UCSD-AML1 (cell line): ENCODE results near the gene PPP3CA.
A peak's percentile ranks its signal among the peaks of the same experiment; 100 is the strongest.
"Not testable (repeated sequence)": the region's sequence is repeated elsewhere in the genome, so short reads cannot be mapped to it uniquely, and the experiment has no call there.

ENCODE experiments used
- DNase-seq: peaks from one replicate; lab custom pipeline; 2025; ENCODE audit not compliant: unreplicated experiment; lab: John Stamatoyannopoulos, UW

Gene PPP3CA

GRCh38 chr4:101020956-101021355 is 326.4 kb downstream of the PPP3CA start:
- DNase-seq = peak; percentile 11

DNA sequence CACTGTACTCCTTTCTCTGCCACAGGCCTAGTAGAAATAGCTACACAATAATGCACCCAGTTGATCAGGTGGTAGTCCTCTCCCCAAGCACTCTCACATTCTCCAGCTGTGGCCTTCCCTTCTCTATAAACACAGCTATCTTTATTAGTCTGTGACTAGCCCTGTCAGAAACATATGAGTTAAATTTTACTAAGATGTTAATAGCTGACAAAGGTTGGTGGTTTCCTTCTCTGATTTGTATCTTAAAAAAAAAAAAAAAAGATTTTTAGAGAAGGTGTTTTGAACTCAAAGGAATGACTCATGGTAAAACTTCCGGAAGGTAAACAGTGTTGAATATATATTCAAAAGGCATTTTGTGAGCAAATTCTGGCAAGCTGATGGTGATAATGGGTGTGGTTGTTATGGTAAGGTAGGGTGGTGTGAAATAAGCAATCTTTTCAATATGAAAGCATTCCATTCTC is 327.4 kb downstream of the PPP3CA start:
- no peak for DNase-seq

DNA sequence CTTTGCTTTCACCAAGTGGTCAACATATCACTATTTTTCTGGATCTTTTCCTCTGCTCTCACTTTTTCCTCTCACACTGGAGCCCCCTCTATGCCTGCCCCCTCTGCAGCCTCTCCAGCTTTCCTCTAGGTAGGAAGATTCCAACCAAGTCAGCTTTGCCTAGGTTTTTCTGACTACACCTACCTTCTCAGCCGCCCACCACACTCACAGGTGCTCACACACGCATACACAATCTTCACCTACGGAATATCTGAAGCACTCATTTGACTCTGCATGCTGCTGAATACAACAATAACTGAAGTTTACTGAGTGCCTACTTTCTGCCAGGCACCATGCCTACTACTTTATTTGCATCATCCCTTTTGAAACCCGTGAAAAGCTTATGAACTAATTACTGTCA is 328.0 kb downstream of the PPP3CA start:
- no peak for DNase-seq

GRCh38 chr4:101018836-101019235 is 328.5 kb downstream of the PPP3CA start:
- peak; percentile 12 for DNase-seq

GRCh38 chr4:101014417-101014816 is 332.9 kb downstream of the PPP3CA start:
- no peak for DNase-seq

DNA sequence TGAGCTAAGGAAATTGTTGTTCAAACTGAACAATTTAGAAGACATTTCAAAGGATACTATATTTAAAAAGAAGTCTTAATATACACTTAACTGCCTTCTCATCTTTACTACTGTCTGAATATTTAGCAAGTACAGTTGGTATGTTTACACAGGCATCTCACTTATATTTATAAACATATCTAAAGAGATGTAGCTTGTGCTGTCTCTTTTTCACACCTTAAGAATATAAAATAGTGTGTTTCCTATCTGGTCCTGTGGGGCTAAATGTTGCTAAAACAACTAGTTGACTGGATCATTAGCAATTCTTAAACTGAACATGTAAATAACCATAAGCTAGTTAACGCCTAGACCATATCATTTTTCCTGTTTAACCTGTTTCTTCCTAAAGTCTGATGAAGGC is 336.3 kb downstream of the PPP3CA start:
- DNase-seq = no peak

DNA sequence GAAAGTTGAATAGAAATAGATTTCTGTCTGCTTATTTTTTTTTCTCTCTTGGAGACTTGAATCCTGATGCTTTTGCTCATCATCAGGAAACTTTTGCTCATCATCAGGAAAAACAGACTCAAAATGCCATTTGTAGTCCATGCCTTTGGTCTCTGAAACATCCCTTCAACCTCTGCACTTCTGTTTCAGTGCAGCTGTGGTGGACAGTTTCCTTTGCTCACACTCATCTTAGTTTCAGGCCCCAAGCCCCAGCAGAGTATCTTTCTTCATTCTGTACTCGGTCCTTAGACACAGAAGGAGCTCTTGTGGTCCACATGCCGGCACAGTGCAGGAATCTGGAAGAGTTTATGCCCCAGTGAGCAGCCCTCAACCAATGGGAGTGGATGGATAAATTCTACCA is 337.9 kb downstream of the PPP3CA start:
- no peak for DNase-seq

DNA sequence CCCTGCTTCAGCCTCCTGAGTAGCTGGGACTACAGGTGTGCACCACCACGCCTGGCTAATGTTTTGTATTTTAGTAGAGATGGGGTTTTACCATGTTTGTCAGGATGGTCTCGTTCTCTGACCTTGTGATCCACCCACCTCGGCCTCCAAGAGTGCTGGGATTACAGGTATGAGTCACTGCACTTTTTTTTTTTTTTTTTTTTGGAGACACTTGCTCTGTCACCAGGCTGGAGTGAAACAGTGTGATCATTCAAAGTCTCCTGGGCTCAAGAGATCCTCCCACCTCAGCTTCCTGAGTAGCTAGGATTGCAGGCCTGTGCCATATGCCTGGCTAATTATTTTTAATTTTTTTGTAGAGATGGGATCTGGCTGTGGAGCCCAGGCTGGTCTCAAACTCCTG is 338.8 kb downstream of the PPP3CA start:
- DNase-seq = no peak

DNA sequence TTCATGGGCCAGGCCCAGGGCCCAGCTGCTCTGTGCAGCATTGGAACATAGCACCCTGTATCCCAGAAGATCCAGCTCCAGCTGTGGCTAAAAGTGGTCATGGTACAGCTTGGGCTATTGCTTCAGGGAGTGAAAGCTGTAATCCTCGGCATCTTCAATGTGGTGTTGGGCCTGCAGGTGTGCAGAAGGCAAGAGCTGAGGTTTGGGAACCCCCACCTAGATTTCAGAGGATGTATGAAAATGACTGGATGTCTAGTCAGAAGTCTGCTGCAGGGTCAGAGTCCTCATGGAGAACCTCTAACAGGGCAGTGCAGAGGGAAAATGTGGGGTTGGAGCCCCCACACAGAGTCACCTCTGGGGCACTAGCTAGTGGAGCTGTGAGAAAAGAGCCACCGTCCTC is 341.7 kb downstream of the PPP3CA start:
- no peak for DNase-seq

GRCh38 chr4:101000496-101000895 is 346.8 kb downstream of the PPP3CA start:
- DNase-seq = no peak

- DNase-seq = no peak
Measured at GRCh38 chr4:100995671-100996070, 351.7 kb downstream of the PPP3CA start.

GRCh38 chr4:100995002-100995401 is 352.3 kb downstream of the PPP3CA start:
- DNase-seq = not testable (repeated sequence)

DNA sequence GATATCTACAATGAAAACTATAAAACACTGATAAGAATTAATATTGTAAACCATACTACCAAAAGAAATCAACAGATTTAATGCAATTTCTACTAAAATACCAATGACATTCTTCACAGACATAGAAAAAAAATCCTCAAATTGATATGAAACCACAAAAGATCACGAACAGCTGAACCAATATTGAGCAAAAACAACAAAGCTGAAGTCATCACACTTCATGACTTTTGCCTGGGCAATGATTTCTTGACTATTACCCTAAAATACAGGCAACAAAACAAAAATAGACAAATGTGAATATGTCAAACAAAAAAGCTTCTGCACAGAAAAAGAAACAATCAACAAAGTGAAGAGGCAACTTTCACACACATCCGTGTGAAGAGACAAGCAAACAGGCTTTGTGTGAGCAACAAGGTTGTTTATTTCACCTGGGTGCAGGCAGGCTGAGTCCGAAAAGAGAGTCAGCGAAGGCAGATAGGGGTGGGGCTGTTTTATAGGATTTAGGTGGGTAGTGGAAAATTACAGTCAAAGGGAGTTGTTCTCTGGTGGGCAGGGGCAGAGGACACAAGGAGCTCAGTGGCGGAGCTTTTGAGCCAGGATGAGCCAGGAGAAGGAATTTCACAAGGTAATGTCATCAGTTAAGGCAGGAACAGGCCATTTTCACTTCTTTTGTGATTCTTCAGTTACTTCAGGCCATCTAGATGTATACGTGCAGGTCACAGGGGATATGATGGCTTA is 355.8 kb downstream of the PPP3CA start:
- not testable (repeated sequence) for DNase-seq

DNA sequence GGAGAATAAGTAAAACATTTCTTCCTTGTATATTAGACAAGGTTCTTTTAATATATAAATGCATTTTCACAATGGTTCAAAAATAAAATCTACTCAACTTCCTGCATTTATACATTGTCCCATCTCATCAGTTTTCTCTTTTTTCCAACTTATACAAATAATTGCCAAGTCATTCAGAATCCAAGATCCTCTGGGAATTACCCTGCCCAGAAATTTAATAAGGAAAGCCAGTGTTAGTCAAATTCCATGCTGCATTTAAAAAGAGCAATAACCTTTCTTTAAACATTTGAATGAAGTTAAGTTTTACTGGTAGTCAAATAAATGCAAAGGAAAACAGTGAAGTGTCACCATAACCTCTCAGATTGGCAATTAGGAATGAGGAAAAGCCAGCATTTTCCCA is 357.9 kb downstream of the PPP3CA start:
- no peak for DNase-seq

DNA sequence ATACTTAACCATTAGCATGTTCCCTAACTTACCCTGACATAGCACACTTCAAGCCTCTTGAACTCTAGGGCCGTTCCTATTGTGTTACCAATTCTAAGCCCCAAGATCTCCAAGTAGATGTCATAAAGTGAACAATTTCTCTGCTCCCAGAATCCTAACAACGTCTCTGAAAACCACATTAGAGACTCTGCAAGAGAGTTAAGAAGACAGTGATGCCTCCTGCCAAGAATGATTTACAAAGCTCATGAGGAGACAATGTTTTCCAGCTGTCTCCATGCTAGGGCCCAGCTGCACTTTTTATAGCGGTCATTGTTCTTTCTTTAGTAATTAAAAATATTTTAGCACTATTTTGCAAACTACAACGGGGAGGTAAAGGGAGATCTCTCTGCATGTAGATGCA is 358.4 kb downstream of the PPP3CA start:
- no peak for DNase-seq

- DNase-seq = no peak
Measured at GRCh38 chr4:100986360-100986868, 360.9 kb downstream of the PPP3CA start.

DNA sequence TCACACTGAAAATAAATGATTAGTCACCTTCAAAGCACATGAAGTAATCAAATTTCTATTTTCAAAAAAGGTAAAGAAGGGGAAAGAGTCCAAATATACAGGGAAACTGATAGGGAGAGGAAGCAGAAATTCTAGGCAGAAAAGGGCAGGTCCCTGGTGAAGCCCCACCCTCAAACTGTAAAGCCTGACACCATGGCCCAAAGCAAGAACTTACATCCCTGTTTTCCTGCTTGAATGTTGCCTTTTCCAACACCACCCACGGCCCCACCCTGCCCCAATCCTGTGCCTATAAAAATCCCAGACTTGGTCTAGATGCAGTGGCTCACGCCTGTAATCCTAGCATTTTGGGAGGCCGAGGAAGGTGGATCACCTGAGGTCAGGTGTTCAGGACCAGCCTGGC is 361.8 kb downstream of the PPP3CA start:
- DNase-seq = no peak

GRCh38 chr4:100984901-100985300 is 362.4 kb downstream of the PPP3CA start:
- no peak for DNase-seq

- DNase-seq = no peak
Measured at GRCh38 chr4:100983426-100983825, 363.9 kb downstream of the PPP3CA start.

- DNase-seq = no peak
Measured at GRCh38 chr4:100982345-100982744, 365.0 kb downstream of the PPP3CA start.

DNA sequence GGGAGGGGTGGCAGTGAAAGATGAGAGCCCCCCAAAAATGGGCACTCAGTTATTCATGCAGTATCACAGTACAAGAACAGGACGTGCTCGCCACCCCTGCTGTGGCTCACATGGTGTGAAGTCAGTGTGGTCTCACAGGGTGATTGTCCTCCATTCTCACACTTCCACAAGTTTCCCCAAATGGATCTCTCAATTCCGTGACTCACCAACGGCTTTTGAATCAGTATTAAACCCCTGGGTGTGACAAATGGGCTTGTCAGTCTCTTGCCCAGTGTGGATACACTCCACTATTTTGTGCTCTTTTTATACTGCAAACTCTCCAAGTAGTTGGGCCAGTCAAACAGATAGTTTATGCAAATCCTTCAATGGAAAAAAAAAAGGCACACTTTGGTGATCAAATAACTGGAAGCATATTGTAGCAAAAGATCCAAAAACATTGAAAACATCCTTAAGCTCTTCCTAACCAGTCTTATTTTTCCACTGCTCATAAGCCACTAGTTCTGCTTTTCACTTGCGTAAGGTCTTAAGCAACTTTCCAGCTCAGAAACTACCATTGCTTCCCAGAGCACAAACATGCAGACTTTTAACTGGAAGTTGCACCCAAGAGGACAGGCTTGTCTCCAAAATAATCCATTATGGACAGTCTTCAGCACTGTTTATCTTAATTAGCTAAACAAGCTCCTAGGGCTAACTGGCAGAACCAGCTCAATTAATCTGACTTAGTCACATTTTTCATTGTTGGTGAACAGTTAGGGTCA is 365.7 kb downstream of the PPP3CA start:
- no peak for DNase-seq

DNA sequence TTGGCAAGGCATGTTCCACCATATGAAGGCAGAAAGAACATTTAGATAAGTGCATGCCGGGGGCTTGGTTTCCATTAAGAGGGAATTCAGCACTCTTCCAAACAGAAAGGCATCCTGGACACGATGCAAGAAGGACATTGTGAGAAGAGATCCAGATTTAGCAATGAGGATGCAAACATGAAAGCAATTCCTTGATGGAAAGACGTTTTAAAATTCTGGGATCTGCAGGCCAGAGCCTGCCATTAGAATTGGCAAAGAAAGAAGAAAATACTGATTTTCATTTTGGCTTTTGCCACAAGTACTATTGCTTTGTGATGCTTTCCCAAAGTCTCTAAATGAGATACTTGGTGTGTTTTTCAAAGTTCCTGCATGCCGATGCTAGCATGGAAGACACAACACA is 367.6 kb downstream of the PPP3CA start:
- DNase-seq = no peak
